Prostate gland (tissue), 2 donors: Measurements from ENCODE around the gene ZBED6. TPM values are rescaled to one million over a fixed set of nuclear protein-coding genes. Genes with fewer than 3 reads are reported as not detected.
"Not testable (repeated sequence)": the region's sequence is repeated elsewhere in the genome, so short reads cannot be mapped to it uniquely, and the experiment has no call there.

Source experiments
- DNase-seq: peaks from one replicate; pipeline ENCODE4 v3.0.0-alpha.2; 2019; ENCODE audit warnings: low spot score
- H3K27ac ChIP-seq, 2 donors: fragments of 200-600 bp; sonication (generic); 2 replicates each; pipeline ENCODE4 v1.5.1; 2017 to 2019
- H3K27me3 ChIP-seq: fragments of 200-600 bp; sonication (generic); replicated peaks from 2 replicates; pipeline ENCODE4 v1.5.1; 2019; ENCODE audit not compliant: insufficient read depth
- H3K36me3 ChIP-seq, 2 donors: fragments of 200-600 bp; sonication (generic); 1 replicate in 1 of 2; 2 replicates in 1 of 2; pipeline versions ENCODE4 v1.5.1 to v1.8.1; 2017 to 2019
- H3K4me1 ChIP-seq: fragments of 200-600 bp; sonication (generic); replicated peaks from 2 replicates; pipeline ENCODE4 v1.5.1; 2019
- H3K4me3 ChIP-seq, 2 donors: fragments of 200-600 bp; sonication (generic); 2 replicates each; pipeline ENCODE4 v1.5.1; 2017 to 2019
- H3K9me3 ChIP-seq: fragments of 200-600 bp; sonication (generic); 2 replicates; pipeline ENCODE4 v1.5.1; 2017
- CTCF ChIP-seq, 4 experiments: fragments of 200-600 bp in 2 of 4; fragments of 450-650 bp in 2 of 4; sonication (generic) in 2 of 4; IDR thresholded peaks; 1 replicate in 3 of 4; 2 replicates in 1 of 4; pipeline ENCODE4 v1.5.1; 2016 to 2019; ENCODE audit warnings: antibody characterized with exemption in 4 of 4, mild to moderate bottlenecking in 2 of 4, moderate library complexity in 2 of 4
- POLR2A ChIP-seq: fragments of 450-650 bp; IDR thresholded peaks from one replicate; pipeline ENCODE4 v1.6.1; 2016; ENCODE audit warnings: antibody characterized with exemption, mild to moderate bottlenecking
- POLR2AphosphoS5 ChIP-seq: sonication (generic); formaldehyde crosslinking; IDR thresholded peaks from one replicate; pipeline ENCODE4 v1.6.1; 2017; ENCODE audit warnings: antibody characterized with exemption
- WGBS: methylation state at CpG from one replicate; pipeline ENCODE4 v1.1.5; 2018; 5-methylcytosine and 5-hydroxymethylcytosine counted together
- intact Hi-C: fragments of 100-400 bp; cut with DNase I; formaldehyde crosslinking; loops from one replicate; pipeline ENCODE4 v1.14.2; 2022
- total RNA-seq, 2 donors: library from RNA; depleted of rRNA; stranded (reverse); fragments of >200 nt; gene quantifications; one replicate each; pipeline ENCODE4 v1.1.0, GENCODE V29; 2016

Gene ZBED6
- total RNA-seq, 2 donors from 2014 or later, result 5.8 to 27.6 TPM

- no peak for DNase-seq
- no peak overlapping the region for H3K27ac ChIP-seq
- no peaks in the 10 kb centered on the region for H3K4me1 ChIP-seq
- H3K27me3 ChIP-seq, result no peaks in the 10 kb centered on the region
- H3K36me3 ChIP-seq, result peaks cover 2 to 28% of the 10 kb centered on the region in 2 donors
- 93% methylated on average over 6 of the region's 6 CpGs for WGBS
- intact Hi-C loops, result no loop called here
- TF ChIP-seq POLR2A (no peak), POLR2AphosphoS5 (no peak), CTCF (IDR thresholded peaks at IDR 0.05) (no peak)
- no peak overlapping the region for H3K4me3 ChIP-seq
- H3K9me3 ChIP-seq, result no peaks in the 10 kb centered on the region
These were observed 23.0 kb downstream of the ZBED6 start for GRCh38 chr1:203818399-203818798.

GRCh38 chr1:203823306-203823705 lies 27.9 kb downstream of the ZBED6 start:
- no peak overlapping the region for H3K4me3 ChIP-seq
- no peaks in the 10 kb centered on the region for H3K27me3 ChIP-seq
- intact Hi-C loops, result no loop called here
- no peaks in the 10 kb centered on the region for H3K4me1 ChIP-seq
- H3K36me3 ChIP-seq, result peaks cover 2 to 28% of the 10 kb centered on the region in 2 donors
- DNase-seq, result no peak
- TF ChIP-seq POLR2A (no peak), POLR2AphosphoS5 (no peak), CTCF (IDR thresholded peaks at IDR 0.05) (no peak)
- H3K9me3 ChIP-seq, result no peaks in the 10 kb centered on the region
- no peak overlapping the region for H3K27ac ChIP-seq
- WGBS, result 72% methylated on average over 1 of the region's 1 CpG

DNA sequence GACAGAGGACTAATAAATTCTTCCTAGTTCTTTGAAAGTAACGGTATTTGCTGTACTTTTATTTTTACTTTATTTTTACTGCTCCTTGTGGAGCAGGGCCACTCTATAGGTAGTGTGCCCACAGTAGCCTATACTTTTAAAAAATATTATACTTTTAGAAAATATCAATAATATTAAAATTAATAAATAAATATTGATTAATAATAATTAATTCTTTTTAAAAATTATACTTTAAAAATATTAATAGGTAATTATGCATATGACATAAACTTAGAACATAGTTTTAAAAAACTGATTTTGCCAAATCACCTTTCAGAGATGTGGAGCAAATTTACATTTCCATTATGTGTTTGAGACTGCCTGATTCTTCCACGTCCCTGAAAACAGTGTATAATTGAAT lies 30.8 kb downstream of the ZBED6 start:
- TF ChIP-seq CTCF (IDR thresholded peaks at IDR 0.05), result no peak
- TF ChIP-seq POLR2A, result no peak
- TF ChIP-seq POLR2AphosphoS5, result no peak
- DNase-seq, result no peak
- Histone ChIP-seq H3K27ac (no peak overlapping the region), H3K9me3 (no peaks in the 10 kb centered on the region), H3K4me3 (no peak overlapping the region), H3K36me3 (peaks cover under 1 to 11% of the 10 kb centered on the region in 2 donors), H3K27me3 (no peaks in the 10 kb centered on the region), H3K4me1 (no peaks in the 10 kb centered on the region)
- intact Hi-C loops, result no loop called here
- whole genome bisulfite sequencing, result 80% methylated on average over 2 of the region's 2 CpGs

DNA sequence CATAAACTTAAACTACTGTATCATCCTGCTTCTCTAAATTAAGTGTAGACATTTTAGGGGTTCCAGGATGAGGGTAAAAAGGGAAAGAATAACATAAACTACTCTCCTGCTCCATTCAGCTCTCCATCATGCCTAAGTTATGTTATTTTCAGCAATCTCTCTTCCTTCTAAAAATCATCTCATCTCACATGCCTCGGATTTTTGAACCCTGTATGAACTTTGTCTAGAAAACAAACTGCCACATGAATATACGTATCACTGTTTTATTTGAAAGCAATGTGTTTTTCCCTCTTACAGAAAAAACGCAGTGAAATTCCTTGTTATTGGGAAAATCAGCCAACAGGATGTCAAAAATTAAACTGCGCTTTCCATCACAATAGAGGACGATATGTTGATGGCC lies 32.6 kb downstream of the ZBED6 start:
- intact Hi-C loops, result no loop called here
- no peak overlapping the region for H3K4me3 ChIP-seq
- WGBS, result 69% methylated on average over 5 of the region's 5 CpGs
- no peak for TF ChIP-seq POLR2AphosphoS5
- no peak for TF ChIP-seq CTCF (IDR thresholded peaks at IDR 0.05)
- TF ChIP-seq POLR2A, result no peak
- H3K9me3 ChIP-seq, result no peaks in the 10 kb centered on the region
- H3K36me3 ChIP-seq, result peaks cover 0 to 10% of the 10 kb centered on the region in 2 donors
- no peak overlapping the region for H3K27ac ChIP-seq
- no peaks in the 10 kb centered on the region for H3K4me1 ChIP-seq
- DNase-seq, result no peak
- no peaks in the 10 kb centered on the region for H3K27me3 ChIP-seq

GRCh38 chr1:203828503-203828902 lies 33.1 kb downstream of the ZBED6 start:
- 28% methylated on average over 1 of the region's 1 CpG for WGBS
- H3K4me1 ChIP-seq, result no peaks in the 10 kb centered on the region
- DNase-seq, result no peak
- intact Hi-C loops, result no loop called here
- no peaks in the 10 kb centered on the region for H3K27me3 ChIP-seq
- no peak overlapping the region for H3K27ac ChIP-seq
- peaks cover 0 to 10% of the 10 kb centered on the region in 2 donors for H3K36me3 ChIP-seq
- TF ChIP-seq POLR2A (no peak), POLR2AphosphoS5 (no peak), CTCF (IDR thresholded peaks at IDR 0.05) (no peak)
- H3K9me3 ChIP-seq, result no peaks in the 10 kb centered on the region
- H3K4me3 ChIP-seq, result no peak overlapping the region

GRCh38 chr1:203829247-203829646 lies 33.8 kb downstream of the ZBED6 start:
- H3K27me3 ChIP-seq, H3K4me3 ChIP-seq, H3K4me1 ChIP-seq, H3K27ac ChIP-seq, H3K9me3 ChIP-seq, DNase-seq, intact Hi-C loops: not testable (repeated sequence)
- WGBS, result 71% methylated on average over 5 of the region's 5 CpGs
- H3K36me3 ChIP-seq, result peaks cover 0 to 13% of the 10 kb centered on the region in 2 donors
